GM19035 (cell line): ENCODE results near the gene ADGRG4.
"Not testable (repeated sequence)": the region's sequence is repeated elsewhere in the genome, so short reads cannot be mapped to it uniquely, and the experiment has no call there.

Experiments used
- ATAC-seq: cut with Tn5 transposase; IDR thresholded peaks from one replicate; pipeline ENCODE4 v1.9.1; 2021; ENCODE audit not compliant: unreplicated experiment

The ADGRG4 gene

DNA sequence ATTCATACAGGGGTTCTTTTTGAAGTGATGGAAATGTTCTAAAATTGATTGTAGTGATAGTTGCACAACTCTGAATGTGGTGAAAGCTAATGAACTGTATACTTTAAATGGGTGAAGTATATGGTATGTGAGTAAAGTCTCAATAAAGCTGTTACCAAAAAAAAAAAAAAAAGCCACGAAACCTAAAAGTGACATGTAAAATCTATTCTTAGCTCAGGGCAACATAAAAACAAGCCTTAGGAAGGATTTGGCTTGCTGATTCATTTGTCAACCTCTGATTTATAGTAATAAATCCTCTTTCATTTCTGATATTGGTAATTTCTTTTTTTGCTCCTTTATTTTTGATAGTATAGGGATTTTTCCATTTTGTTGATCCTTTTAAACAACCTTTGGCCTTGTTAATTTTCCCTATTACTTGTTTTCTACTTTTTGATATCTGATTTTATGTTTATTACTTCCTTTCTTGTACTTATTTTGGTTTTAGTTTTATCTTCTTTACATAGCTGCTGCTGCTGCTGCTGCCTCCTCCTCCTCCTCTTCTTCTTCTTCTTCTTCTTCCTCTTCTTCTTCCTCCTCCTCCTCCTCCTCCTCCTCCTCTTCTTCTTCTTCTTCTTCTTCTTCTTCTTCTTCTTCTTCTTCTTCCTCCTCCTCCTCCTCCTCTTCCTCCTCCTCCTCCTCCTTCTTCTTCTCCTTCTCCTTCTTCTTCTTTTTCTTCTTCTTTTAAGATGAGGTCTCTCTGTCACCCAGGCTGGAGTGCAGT is 79.4 kb downstream of the ADGRG4 start:
- no peak for ATAC-seq

DNA sequence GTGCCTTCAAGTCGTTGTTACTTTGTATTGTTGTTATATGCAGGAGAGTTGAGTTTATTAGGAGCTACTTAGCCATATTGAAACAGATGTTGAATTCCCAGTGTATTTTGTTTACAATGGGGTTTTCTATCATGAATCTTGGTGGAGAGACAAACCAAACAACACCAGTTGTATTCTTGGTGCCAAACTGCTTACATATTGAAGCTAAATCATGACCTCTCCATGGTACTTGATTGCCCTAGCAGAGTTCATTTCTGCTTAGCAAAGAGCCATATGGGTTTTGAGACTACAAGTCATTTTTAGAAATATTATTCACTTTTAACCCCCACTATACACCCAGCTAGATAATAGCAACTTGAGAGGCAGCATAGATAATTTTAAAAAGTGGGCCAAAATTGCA is 85.4 kb downstream of the ADGRG4 start:
- no peak for ATAC-seq

GRCh38 chrX:136386826-136387225 is 86.1 kb downstream of the ADGRG4 start:
- ATAC-seq, result no peak

GRCh38 chrX:136387951-136388502 is 87.3 kb downstream of the ADGRG4 start:
- no peak for ATAC-seq

GRCh38 chrX:136390921-136391320 is 90.2 kb downstream of the ADGRG4 start:
- ATAC-seq, result no peak

DNA sequence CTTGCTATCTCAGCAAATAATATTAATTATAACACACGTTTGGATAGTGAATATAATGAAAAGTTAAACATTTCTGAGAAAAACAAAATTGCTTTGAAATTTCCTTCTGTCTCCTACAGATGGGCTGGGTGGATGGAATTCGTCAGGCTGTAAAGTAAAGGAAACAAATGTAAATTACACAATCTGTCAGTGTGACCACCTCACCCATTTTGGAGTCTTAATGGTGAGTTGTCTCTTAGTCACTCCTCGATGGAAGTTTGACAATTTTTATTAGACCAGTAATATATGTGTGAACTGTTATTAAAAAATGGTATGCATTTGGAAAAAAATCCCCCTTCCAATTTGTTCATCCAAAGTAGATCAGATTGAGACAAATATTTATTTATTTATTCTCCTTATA is 94.5 kb downstream of the ADGRG4 start:
- ATAC-seq, result no peak

DNA sequence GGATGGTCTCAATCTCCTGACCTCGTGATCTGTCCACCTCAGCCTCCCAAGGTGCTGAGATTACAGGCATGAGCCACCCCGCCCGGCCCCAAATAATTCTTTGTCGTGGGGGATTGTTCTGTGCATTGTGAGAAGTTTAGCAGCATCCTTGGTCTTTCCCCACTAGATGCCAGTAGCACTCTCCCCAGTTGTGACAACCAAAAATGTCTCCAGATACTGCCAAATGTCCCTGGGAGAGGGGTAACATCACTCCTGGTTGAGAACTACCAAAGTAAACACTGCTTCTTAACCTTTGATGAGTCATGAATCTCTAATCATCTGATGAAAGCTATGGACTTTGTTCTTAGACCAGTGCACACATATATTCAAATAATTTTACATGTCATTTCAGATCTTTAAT is 96.2 kb downstream of the ADGRG4 start:
- ATAC-seq, result no peak

GRCh38 chrX:136405126-136405525 is 104.4 kb downstream of the ADGRG4 start:
- ATAC-seq, result no peak

DNA sequence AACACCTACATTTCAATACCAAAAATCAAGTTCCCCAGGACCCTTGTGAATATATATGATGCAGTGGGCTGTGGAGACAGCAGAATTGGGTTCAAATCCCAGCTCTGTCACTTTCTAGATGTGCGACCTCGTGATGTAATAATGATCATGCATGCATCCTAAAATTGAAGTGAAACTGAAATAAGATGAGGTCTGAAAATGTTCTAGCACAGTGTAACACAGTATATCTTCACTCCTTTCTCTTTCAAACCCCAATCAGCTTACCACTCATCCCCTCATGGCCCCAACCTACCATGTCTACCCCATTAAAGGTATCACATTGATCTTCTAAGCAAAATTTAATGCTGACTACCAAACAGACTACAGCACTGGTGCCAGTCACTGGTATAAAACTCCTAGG is 117.0 kb downstream of the ADGRG4 start:
- ATAC-seq, result no peak

DNA sequence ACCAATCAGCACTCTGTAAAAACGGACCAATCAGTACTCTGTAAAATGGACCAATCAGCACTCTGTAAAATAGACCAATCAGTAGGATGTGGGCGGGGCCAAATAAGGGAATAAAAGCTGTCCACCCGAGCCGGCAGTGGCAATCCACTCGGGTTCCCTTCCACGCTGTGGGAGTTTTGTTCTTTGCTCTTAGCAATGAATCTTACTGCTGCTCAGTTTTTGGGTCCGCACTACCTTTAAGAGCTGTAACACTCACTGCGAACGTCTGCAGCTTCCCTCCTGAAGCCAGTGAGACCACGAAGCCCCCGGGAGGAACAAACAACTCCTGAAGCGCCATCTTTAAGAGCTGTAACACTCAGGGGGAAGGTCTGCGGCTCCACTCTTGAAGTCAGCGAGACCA is 120.6 kb downstream of the ADGRG4 start:
- ATAC-seq, result no peak

DNA sequence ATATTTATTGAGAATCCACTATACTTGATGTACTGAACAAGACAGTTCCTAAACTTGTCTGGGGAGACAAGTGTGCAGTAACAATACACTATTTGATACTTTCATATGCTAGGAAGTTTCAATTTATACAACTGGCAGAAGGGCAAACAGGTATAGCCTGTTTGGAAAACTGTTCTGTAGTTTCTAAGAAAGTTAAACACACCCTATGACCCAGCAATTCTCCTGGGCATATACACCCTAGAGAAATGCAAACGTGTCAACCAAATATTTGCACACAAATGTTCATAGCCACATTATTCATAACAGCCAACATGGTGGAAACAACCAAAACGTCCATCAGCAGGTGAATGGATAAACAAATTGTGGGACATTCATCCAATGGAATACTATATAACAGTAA is 123.0 kb downstream of the ADGRG4 start:
- ATAC-seq, result no peak

DNA sequence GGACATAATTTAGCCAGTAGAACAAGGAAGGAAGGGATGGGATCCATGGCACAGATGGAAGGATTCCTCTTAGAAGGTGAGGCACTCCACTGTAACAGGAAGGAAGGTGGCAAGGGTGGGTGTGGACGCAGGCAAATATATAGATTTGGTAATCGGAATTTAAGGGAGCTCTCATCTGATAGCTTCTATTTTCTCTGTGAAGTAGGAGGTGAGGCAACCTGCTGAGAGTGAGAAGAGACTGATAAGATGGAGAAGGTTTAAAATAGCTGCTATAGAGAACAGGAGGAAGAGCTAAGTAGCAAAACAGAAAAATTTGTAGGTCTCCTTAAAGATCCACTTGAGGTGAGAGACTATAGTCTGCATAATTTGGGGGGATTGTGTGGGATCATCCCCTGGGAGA is 125.2 kb downstream of the ADGRG4 start:
- ATAC-seq, result no peak

GRCh38 chrX:136431625-136432024 is 130.9 kb downstream of the ADGRG4 start:
- ATAC-seq, result no peak

DNA sequence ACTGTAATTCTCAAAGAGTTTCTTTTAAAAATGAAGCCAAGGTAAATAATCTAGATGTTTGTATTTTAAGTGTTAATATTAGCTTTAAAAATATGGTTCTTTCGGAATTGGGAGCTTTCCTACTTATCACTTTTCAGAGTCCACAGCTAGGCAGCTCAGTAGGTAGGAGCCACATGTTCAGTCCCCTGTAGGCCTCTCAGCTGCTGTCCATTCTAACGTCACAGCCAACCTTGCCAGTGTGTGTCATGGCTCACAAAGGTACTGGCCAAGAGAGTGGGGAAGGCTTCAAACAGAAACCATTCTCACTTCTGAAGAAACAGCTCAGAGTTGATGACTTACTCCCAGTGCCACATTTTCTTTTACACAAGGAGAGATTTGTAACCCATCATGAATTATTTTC is 137.0 kb downstream of the ADGRG4 start:
- no peak for ATAC-seq

DNA sequence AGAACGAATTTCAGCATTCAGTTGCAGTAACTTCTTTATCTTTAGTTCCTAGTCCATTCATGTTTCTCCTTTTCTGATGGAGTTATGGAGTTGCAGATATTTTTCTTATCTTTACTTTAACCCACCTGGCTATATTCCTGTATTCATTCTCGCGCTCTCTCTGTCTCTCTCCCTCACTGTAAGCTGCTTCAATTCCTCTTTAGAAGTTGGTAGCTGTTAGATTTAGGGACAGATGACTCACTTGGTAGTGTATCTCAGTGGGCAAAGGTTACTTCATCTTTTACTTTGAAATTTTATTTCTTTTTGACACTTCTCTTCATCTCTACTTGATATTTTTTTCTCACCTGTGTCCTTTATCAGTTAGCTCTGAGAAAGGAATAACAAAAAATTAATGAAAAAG is 137.4 kb downstream of the ADGRG4 start:
- ATAC-seq, result no peak

DNA sequence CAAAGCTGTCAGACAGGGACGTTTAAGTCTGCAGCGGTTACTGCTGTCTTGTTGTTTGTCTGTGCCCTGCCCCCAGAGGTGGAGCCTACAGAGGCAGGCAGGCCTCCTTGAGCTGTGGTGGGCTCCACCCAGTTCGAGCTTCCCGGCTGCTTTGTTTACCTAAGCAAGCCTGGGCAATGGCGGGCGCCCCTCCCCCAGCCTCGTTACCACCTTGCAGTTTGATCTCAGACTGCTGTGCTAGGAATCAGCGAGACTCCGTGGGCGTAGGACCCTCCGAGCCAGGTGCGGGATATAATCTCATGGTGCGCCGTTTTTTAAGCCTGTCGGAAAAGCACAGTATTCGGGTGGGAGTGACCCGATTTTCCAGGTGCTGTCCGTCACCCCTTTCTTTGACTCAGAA is 144.9 kb downstream of the ADGRG4 start:
- ATAC-seq, result not testable (repeated sequence)

DNA sequence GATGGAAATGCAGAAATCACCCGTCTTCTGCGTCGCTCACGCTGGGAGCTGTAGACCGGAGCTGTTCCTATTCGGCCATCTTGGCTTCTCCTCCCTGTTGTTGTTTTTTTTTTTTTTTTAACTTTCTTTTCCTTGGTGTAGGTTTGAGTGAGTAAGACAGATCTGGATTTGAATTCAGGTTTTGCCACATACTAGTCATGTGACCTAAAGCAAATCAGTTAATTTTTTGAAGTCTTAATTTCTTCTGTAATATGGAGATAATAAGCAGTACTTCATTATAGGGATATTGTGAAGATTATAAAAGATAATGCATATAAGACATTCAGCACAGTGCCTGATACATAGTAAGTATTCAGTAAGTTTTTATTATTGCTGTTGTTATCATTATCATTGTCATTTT is 145.4 kb downstream of the ADGRG4 start:
- no peak for ATAC-seq

DNA sequence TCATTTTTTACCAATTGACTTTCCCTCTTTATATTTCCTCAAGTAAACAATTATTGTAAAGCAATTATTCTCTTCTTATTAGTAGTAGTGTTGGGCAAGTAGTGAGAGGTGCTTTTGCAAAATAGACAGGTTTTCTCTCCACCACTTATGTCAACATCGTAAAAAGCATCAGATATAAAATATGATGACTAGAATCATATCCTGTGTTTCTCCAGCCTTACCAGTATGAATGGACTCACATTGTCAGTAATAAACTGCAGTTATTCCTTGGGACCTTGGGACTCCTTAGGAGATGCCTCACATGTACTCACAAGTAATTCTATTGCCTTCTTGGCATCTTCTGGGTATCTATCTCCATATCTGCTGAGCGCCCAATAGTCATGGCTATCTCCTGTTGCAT is 146.5 kb downstream of the ADGRG4 start:
- no peak for ATAC-seq

DNA sequence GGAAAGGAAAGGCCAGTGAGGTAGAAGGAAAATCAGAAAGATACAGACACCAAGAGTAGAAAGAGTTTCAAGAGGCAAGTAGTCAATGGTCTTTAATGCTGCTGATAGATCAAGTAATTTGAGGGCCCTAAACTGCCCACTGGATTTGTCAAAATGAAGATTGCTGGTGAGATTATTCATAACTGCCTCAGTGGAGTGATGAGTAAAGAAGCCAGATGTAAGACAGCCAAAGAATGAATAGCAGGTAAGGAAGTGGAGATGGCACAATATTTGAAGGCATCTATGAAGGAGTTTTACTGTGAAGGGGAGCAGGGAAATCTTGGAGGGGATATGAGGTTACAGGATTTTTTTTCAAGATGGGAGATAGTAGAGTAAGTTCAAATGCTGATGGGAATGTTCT is 147.2 kb downstream of the ADGRG4 start:
- no peak for ATAC-seq

- no peak for ATAC-seq
Observed at GRCh38 chrX:136450050-136450830, 149.5 kb downstream of the ADGRG4 start.

- ATAC-seq, result no peak
Observed at GRCh38 chrX:136452614-136453013, 151.9 kb downstream of the ADGRG4 start.

DNA sequence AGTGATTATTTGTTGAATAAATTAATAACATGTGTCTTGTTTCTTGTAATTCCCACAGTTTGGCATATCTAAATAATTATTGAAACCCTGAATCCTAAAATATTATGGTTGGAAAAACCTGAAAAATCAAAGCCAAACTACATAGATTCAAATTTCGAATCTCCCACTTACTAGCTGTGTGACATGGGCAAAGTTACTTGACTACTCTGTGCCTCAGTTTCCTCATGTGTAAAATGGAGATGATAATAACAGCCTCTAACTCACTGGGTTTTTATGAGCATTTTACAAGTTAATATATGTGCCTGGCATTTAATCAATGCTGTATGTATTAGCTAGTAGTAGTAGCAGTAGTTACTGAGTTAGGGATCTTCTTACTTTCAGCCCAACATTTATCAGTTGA is 152.4 kb downstream of the ADGRG4 start:
- no peak for ATAC-seq
